ENCODE data around the gene HIVEP1. TPM values are rescaled to one million over a fixed set of nuclear protein-coding genes. Genes with fewer than 3 reads are reported as not detected.

The HIVEP1 gene
- total RNA-seq: 10 to 100 TPM; 20.0 to 73.1 (median 29.5) TPM
- 31.6 TPM for total RNA-seq (2013)
- total RNA-seq: 33.0 to 158 (median 79.3) reads per million in 29 experiments

DNA sequence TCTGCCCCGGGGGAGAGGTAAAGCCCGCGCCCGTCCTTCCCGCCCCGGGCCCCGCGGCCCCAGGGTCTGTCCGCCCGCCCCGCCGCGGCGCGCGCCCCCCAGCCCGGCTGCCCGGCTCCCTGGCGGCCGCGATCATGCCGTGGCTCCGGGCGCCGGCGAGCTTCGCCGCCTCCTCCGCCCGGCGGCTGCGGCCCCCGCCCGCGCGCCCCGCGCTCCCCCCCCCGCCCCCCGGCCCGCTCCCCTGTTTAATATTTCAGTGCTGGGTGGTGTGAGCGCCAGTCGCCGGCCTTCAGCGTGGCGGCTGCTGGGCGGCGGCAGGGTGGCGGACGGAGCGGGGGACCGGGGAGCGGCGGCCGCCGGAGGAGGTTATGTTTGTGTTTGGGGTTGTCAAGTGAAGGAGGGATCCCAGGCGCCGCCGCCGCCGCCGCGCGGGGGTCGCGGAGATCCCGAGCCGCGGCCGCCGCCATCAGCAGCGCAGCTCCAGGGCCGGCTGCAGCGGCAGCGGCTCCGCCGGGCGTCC is at the start of gene HIVEP1:
HIVEP1 (plus strand) TSS at position 275 of the 520 bp plus-strand sequence. CDS start 3,317 bp downstream, outside the sequence.
- H3K4me3 ChIP-seq (ENCODE audit: control insufficient read depth in 1 of 2, extremely low read depth in 1 of 2, low read length in 1 of 2): peak within 1 kb of the TSS; percentile 84 to 95
- H3K4me1 ChIP-seq (ENCODE audit: control insufficient read depth in 1 of 2, extremely low read depth in 1 of 2, insufficient read depth in 2 of 2, low read length in 2 of 2): peaks cover 21 to 35% of the 10 kb centered on the region in 2 experiments
- no peaks in the 10 kb centered on the region for H3K27me3 ChIP-seq (replicated peaks in 1 of 2; ENCODE audit: control insufficient read depth in 2 of 2, extremely low read depth in 1 of 2, insufficient read depth in 2 of 2, low read length in 1 of 2)
- H3K4me1 Mint-ChIP-seq: peaks cover 58 to 72% (median 62%) of the 10 kb centered on the region in 3 donors
- POLR2A ChIA-PET: interaction anchor here (0.5 to 0.7 kb wide), 4 partner anchors 18 to 111 kb away, joined by 4 to 6 read pairs (median 5); no protein-coding TSS in a partner anchor
- peaks cover 24% of the 10 kb centered on the region for H3K36me3 Mint-ChIP-seq
- peaks cover 0 to 5% (median 0%) of the 10 kb centered on the region in 3 donors for H3K9me3 Mint-ChIP-seq
- peak in 1 of 35 experiments; percentile 26 for DNase-seq
- ATAC-seq (replicated peaks in 1 of 4): peak in 2 of 4 experiments; percentile 2 to 4
- H3K4me3 Mint-ChIP-seq: peak within 1 kb of the TSS; percentile 93 to 100 (median 95)
- H3K36me3 ChIP-seq (ENCODE audit: control insufficient read depth in 2 of 2, extremely low read depth in 1 of 2, insufficient read depth in 1 of 2, low read length in 1 of 2): no peaks in the 10 kb centered on the region
- 0% methylated on average over 50 of the region's 78 CpGs for WGBS (ENCODE audit: insufficient coverage)
- H3K27me3 Mint-ChIP-seq: no peaks in the 10 kb centered on the region
- peak within 1 kb of the TSS; percentile 91 for H3K27ac ChIP-seq (ENCODE audit: low read length)
- CTCF ChIA-PET: interaction anchor here in 1 of 2 donors (0.6 to 0.7 kb wide), 3 partner anchors 19 to 278 kb away, joined by 3 to 7 read pairs (median 4); partner anchors contain the start of gene EDN1
- peak within 1 kb of the TSS; percentile 96 to 97 for H3K27ac Mint-ChIP-seq
- H3K9me3 ChIP-seq: no peaks in the 10 kb centered on the region

DNA sequence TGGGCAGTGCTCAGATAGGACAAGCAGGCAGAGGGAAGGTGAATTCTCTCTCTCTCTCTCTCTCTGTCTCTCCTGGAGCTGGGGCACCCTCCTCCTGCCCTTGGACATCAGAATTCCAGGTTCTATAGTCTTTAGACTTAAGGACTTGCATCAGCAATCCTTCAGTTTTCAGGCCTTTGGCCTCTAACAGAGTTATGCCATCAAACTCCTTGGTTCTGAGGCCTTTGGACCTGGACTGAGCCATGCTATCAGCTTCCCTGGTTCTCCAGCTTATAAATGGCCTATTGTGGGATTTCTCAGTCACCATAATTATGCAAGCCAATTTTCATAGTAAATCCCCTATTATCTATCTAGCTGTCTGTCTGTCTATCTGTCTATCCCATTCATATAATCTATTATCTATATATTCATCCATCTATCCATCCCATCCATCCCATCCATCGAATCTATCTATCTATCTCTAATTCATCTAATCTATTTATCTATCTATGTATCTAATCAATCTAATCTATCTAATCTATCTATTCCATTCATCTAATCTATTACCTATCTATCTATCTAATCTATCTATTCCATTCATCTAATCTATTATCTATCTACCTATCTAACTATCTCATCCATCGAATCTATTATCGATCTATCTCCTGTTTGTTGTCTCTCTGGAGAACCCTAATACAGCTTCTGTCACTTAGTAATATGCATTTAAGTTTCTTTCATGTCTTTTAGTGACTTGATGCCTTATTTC is 48.2 kb upstream of the HIVEP1 start:
- no peak for ATAC-seq (replicated peaks in 1 of 4)
- CTCF ChIA-PET: no interaction called here

DNA sequence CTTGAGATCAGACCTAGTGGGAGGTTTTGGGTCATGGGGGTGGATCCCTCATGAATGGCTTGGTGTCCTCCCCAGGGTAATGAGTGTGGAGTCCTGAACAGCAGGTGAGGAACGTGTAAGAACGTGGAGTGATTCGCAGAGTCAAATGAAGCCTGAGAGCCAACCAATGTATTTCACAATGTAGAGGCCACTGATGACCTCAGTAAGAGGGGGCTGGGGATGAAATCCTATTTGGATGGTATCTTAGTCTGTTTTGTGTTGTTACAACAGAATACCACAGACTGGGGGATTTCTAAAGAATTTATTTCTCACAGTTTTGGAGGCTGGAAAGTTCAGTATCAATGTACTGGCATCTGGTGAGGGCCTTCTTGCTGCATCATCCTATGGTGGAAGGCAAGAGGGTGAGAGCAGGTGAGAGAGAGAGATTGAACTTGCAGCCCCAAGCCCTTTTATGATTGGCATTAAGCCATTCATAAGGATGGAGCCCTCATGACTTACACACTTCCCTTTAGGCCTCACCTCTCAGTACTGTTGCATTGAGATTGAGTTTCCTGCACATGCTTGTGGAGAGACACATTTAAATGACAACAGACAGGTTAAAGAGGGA is 47.3 kb upstream of the HIVEP1 start:
- H3K27me3 Mint-ChIP-seq: no peaks in the 10 kb centered on the region
- ChIA-PET CTCF (no interaction called here), POLR2A (interaction anchor here in 1 of 2 donors (1.5 kb wide), 1 partner anchor 64 kb away, joined by 5 read pairs; no protein-coding TSS in a partner anchor)
- no peaks in the 10 kb centered on the region for H3K27me3 ChIP-seq (replicated peaks in 1 of 2; ENCODE audit: control insufficient read depth in 2 of 2, extremely low read depth in 1 of 2, insufficient read depth in 2 of 2, low read length in 1 of 2)
- H3K4me1 Mint-ChIP-seq: peaks cover 0 to 3% (median 0%) of the 10 kb centered on the region in 3 donors
- ATAC-seq (replicated peaks in 1 of 4): no peak
- no peaks in the 10 kb centered on the region for H3K36me3 ChIP-seq (ENCODE audit: control insufficient read depth in 2 of 2, extremely low read depth in 1 of 2, insufficient read depth in 1 of 2, low read length in 1 of 2)
- H3K9me3 Mint-ChIP-seq: no peaks in the 10 kb centered on the region
- DNase-seq: no peak
- H3K9me3 ChIP-seq: no peaks in the 10 kb centered on the region
- H3K36me3 Mint-ChIP-seq: no peaks in the 10 kb centered on the region
- WGBS (ENCODE audit: insufficient coverage): 100% methylated on average over 3 of the region's 3 CpGs
- H3K27ac ChIP-seq (ENCODE audit: low read length): no peak overlapping the region
- no peak overlapping the region for H3K4me3 Mint-ChIP-seq
- no peak overlapping the region for H3K27ac Mint-ChIP-seq
- H3K4me1 ChIP-seq (ENCODE audit: control insufficient read depth in 1 of 2, extremely low read depth in 1 of 2, insufficient read depth in 2 of 2, low read length in 2 of 2): no peaks in the 10 kb centered on the region
- no peak overlapping the region for H3K4me3 ChIP-seq (ENCODE audit: control insufficient read depth in 1 of 2, extremely low read depth in 1 of 2, low read length in 1 of 2)

More for the DNA sequence above, 48.2 kb upstream of the HIVEP1 start:
- Mint-ChIP-seq H3K27me3 (no peaks in the 10 kb centered on the region), H3K9me3 (no peaks in the 10 kb centered on the region), H3K4me3 (no peak overlapping the region), H3K4me1 (peaks cover 0 to 3% (median 0%) of the 10 kb centered on the region in 3 donors), H3K36me3 (no peaks in the 10 kb centered on the region), H3K27ac (no peak overlapping the region)
- H3K4me3 ChIP-seq (ENCODE audit: control insufficient read depth in 1 of 2, extremely low read depth in 1 of 2, low read length in 1 of 2): no peak overlapping the region
- POLR2A ChIA-PET: interaction anchor here in 1 of 2 donors (1.5 kb wide), 1 partner anchor 63 kb away, joined by 5 read pairs; no protein-coding TSS in a partner anchor
- H3K9me3 ChIP-seq: no peaks in the 10 kb centered on the region
- H3K27me3 ChIP-seq (replicated peaks in 1 of 2; ENCODE audit: control insufficient read depth in 2 of 2, extremely low read depth in 1 of 2, insufficient read depth in 2 of 2, low read length in 1 of 2): no peaks in the 10 kb centered on the region
- DNase-seq: no peak
- no peak overlapping the region for H3K27ac ChIP-seq (ENCODE audit: low read length)
- 100% methylated on average over 1 of the region's 3 CpGs for WGBS (ENCODE audit: insufficient coverage)
- H3K4me1 ChIP-seq (ENCODE audit: control insufficient read depth in 1 of 2, extremely low read depth in 1 of 2, insufficient read depth in 2 of 2, low read length in 2 of 2): no peaks in the 10 kb centered on the region
- no peaks in the 10 kb centered on the region for H3K36me3 ChIP-seq (ENCODE audit: control insufficient read depth in 2 of 2, extremely low read depth in 1 of 2, insufficient read depth in 1 of 2, low read length in 1 of 2)

DNA sequence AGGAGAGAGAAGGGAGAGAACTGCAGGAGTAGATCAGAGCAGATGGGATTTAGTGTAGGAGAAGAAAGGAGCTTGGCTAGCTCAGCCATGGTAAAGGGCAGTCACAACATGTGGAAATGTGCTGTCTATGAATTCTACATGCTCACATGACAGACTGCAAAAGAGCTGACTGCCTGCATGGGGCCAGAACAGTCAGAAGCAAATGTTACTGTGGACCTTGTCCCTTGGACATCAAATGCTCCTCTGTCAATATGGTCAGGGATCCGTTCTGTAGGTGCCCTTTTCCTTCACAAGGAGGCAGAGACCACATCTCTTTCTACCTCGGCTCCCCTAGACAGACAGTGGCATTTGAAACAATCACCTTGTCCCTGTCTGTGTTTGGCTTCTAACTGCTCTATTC is 46.6 kb upstream of the HIVEP1 start:
- ATAC-seq (replicated peaks in 1 of 4) (no peak), DNase-seq (no peak)
- ChIA-PET POLR2A (no interaction called here), CTCF (interaction anchor here (0.5 to 0.6 kb wide), 3 partner anchors 172 to 260 kb away, joined by 3 to 7 read pairs (median 3); no protein-coding TSS in a partner anchor)
- H3K4me1 ChIP-seq (ENCODE audit: control insufficient read depth in 1 of 2, extremely low read depth in 1 of 2, insufficient read depth in 2 of 2, low read length in 2 of 2): no peaks in the 10 kb centered on the region
- no peaks in the 10 kb centered on the region for H3K36me3 ChIP-seq (ENCODE audit: control insufficient read depth in 2 of 2, extremely low read depth in 1 of 2, insufficient read depth in 1 of 2, low read length in 1 of 2)
- H3K27ac ChIP-seq (ENCODE audit: low read length): no peak overlapping the region
- H3K4me3 ChIP-seq (ENCODE audit: control insufficient read depth in 1 of 2, extremely low read depth in 1 of 2, low read length in 1 of 2): no peak overlapping the region
- Mint-ChIP-seq H3K4me1 (peaks cover 0 to 3% (median 0%) of the 10 kb centered on the region in 3 donors), H3K4me3 (no peak overlapping the region), H3K27me3 (no peaks in the 10 kb centered on the region), H3K36me3 (no peaks in the 10 kb centered on the region), H3K27ac (no peak overlapping the region), H3K9me3 (no peaks in the 10 kb centered on the region)
- 83% methylated on average over 2 of the region's 2 CpGs for WGBS (ENCODE audit: insufficient coverage)
- no peaks in the 10 kb centered on the region for H3K27me3 ChIP-seq (replicated peaks in 1 of 2; ENCODE audit: control insufficient read depth in 2 of 2, extremely low read depth in 1 of 2, insufficient read depth in 2 of 2, low read length in 1 of 2)
- H3K9me3 ChIP-seq: no peaks in the 10 kb centered on the region

DNA sequence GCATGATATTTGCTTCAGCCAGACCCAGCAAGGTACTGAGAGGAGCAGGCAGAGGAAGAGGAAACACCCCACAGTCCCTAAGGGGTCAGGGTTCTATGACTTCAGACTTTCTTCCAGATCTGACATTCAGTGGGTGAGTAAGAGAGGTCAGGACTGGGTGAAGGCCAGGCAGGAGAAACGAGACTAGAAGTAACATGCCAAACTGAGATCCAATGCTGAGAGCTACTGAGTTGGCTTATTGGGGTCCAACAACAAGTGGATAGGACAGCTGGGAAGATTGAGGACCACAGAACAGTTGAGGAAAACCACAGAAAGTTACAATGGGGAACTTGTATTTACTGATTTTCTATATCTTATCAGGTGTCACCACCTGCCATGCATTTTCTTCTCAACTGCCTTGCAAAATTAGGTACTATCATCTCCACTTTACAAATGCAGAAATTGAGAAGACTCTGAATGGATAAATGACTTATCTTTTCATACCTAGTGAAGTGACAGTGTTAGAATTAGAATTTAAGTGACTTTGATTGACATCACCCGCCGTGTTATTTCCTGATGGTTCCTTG is 43.8 kb upstream of the HIVEP1 start:
- no peaks in the 10 kb centered on the region for H3K9me3 Mint-ChIP-seq
- DNase-seq: no peak
- no peak for ATAC-seq (replicated peaks in 1 of 4)
- ChIA-PET POLR2A (no interaction called here), CTCF (interaction anchor here in 1 of 2 donors (0.7 kb wide), 1 partner anchor 18 kb away, joined by 13 read pairs; no protein-coding TSS in a partner anchor)
- Histone ChIP-seq H3K4me1 (ENCODE audit: control insufficient read depth in 1 of 2, extremely low read depth in 1 of 2, insufficient read depth in 2 of 2, low read length in 2 of 2) (no peaks in the 10 kb centered on the region), H3K4me3 (ENCODE audit: control insufficient read depth in 1 of 2, extremely low read depth in 1 of 2, low read length in 1 of 2) (no peak overlapping the region), H3K27me3 (replicated peaks in 1 of 2; ENCODE audit: control insufficient read depth in 2 of 2, extremely low read depth in 1 of 2, insufficient read depth in 2 of 2, low read length in 1 of 2) (no peaks in the 10 kb centered on the region), H3K36me3 (ENCODE audit: control insufficient read depth in 2 of 2, extremely low read depth in 1 of 2, insufficient read depth in 1 of 2, low read length in 1 of 2) (no peaks in the 10 kb centered on the region), H3K9me3 (no peaks in the 10 kb centered on the region), H3K27ac (ENCODE audit: low read length) (no peak overlapping the region)
- peaks cover 0 to 2% of the 10 kb centered on the region in 2 donors for H3K27me3 Mint-ChIP-seq
- no peak overlapping the region for H3K27ac Mint-ChIP-seq
- H3K4me1 Mint-ChIP-seq: peaks cover 0 to 3% (median 0%) of the 10 kb centered on the region in 3 donors
- 73% methylated on average over 1 of the region's 3 CpGs for WGBS (ENCODE audit: insufficient coverage)
- no peaks in the 10 kb centered on the region for H3K36me3 Mint-ChIP-seq
- H3K4me3 Mint-ChIP-seq: no peak overlapping the region

DNA sequence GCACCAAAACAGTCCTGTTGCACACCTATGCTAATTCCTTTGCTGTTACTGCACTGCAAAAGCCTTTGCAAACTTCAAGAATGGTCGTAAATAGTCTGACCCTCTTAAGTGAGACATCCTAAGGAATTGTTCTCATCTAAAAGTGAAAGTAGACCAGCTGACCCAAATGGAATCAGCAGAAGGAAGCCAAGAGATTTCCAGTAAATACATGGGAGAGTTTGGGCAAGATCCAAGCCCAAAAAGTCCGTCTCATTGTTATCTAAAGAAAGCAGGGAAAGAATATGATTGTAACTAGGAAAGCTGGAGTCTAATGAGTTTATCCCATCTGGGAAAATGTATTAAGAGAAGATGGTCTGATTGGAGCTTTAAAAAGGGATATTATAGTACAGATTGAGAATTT is 43.0 kb upstream of the HIVEP1 start:
- Mint-ChIP-seq H3K9me3 (no peaks in the 10 kb centered on the region), H3K27me3 (peaks cover 0 to 2% of the 10 kb centered on the region in 2 donors), H3K36me3 (no peaks in the 10 kb centered on the region), H3K27ac (no peak overlapping the region), H3K4me3 (no peak overlapping the region), H3K4me1 (peaks cover 0 to 3% (median 0%) of the 10 kb centered on the region in 3 donors)
- no peaks in the 10 kb centered on the region for H3K4me1 ChIP-seq (ENCODE audit: control insufficient read depth in 1 of 2, extremely low read depth in 1 of 2, insufficient read depth in 2 of 2, low read length in 2 of 2)
- no peaks in the 10 kb centered on the region for H3K36me3 ChIP-seq (ENCODE audit: control insufficient read depth in 2 of 2, extremely low read depth in 1 of 2, insufficient read depth in 1 of 2, low read length in 1 of 2)
- no peaks in the 10 kb centered on the region for H3K9me3 ChIP-seq
- ChIA-PET CTCF (no interaction called here), POLR2A (no interaction called here)
- ATAC-seq (replicated peaks in 1 of 4): no peak
- H3K27me3 ChIP-seq (replicated peaks in 1 of 2; ENCODE audit: control insufficient read depth in 2 of 2, extremely low read depth in 1 of 2, insufficient read depth in 2 of 2, low read length in 1 of 2): no peaks in the 10 kb centered on the region
- 75% methylated on average over 1 of the region's 2 CpGs for WGBS (ENCODE audit: insufficient coverage)
- DNase-seq: no peak
- H3K4me3 ChIP-seq (ENCODE audit: control insufficient read depth in 1 of 2, extremely low read depth in 1 of 2, low read length in 1 of 2): no peak overlapping the region
- no peak overlapping the region for H3K27ac ChIP-seq (ENCODE audit: low read length)
